GM12874 (cell line): ENCODE data around the gene GTPBP4.

ENCODE experiments used
- CTCF ChIP-seq: IDR thresholded peaks from 2 replicates; pipeline ENCODE4 v1.5.1; 2011; ENCODE audit warnings: low read depth, mild to moderate bottlenecking, control low read depth, low read length, moderate library complexity; ENCODE audit not compliant: insufficient read depth

The GTPBP4 gene

DNA sequence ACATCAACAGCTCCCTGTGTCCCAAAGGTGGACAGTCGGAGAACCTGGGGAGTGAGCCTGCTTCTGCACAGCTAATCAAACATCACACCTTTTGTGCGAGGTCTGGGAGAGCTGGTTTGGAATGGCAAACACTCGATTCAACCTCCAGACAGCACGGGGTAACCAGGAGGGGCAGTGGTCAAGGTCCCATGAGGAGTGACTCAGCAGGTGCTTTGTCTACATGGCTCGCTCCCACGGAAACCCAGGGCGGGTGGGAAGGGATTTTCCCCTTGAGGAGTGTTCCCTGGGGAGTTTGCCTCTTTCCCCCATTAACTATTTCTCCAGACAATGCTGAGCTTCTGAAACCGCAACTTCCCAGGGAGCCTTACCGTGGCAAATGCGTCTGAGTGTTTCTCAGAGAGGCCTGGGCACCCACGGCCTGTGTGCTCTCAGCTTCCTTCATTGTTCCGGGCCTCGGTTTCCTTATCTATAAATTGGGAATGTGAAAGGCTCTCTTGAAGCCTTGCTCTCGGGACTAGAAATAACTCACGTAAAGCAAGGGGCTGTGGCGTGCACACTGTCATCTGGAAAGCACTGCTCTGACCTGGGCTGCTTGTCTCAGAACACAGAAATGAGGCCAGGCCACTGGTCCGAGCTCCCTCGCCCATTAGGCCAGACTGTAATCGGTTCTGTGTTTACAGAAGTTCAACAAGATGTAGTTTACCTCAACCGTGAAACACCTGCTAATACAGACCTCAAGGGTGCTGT lies 14.0 kb upstream of the GTPBP4 start:
- TF ChIP-seq CTCF, result no peak

- TF ChIP-seq CTCF, result no peak
These were observed 13.5 kb upstream of the GTPBP4 start for GRCh38 chr10:974785-975074.

- TF ChIP-seq CTCF, result no peak
These were observed 11.9 kb upstream of the GTPBP4 start for GRCh38 chr10:976316-976715.

DNA sequence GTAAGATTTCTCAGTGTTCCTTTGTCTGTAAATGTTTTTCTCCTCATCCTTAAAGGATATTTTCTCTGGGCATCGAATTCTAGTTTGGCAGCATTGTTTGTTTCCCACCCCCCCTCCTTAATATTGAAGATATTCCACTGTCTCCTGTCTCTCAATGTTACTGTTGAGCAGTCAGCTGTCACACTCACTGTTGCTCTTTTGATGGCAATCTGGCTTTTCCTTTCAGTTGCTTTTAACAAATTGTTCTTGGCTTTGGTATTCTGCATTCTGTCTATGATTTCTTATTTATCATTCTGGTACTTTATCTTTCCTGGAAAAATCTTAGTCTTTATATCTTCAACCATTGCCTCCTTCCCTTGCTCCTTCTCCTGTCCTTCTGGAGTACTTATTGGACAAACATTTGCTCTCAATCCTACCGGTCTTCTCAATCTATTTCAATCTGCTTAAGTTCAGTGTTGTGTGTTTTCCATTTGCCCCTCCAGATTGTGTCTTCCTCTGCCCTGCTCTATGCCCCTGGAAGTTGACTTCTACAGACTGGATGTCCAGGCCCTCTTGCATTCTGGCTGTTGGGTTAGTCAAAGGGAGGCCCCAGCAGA lies 9.3 kb upstream of the GTPBP4 start:
- no peak for TF ChIP-seq CTCF

DNA sequence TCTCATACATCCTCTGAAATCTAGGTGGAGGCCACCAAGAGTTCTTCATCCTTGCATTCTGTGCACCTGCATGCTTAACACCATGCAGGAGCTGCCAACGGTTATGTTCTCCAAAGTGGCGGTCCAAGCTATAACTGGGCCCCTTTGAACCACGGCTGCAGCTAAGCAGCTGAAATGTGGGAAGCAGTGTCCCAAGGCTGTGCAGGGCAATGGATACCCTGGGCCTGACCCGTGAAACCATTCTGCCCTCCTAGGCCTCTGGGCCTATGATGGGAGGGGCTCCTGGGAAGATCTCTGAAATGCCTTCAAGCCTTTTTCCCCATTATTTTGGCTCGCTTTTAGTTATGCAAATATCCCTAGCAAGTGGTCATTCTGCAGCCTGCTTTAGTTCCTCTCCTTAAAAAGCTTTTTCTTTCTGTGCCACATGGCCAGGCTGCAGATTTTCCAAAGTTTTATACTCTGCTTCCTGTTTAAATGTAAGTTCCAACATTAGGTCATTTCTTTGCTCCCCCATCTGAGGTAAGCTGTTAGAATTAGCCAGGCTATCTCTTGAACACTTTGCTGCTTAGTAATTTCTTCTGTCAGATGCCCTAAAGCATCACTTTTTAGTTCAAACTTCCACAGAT lies 7.7 kb upstream of the GTPBP4 start:
- TF ChIP-seq CTCF, result no peak

GRCh38 chr10:983401-983800 lies 4.8 kb upstream of the GTPBP4 start:
- TF ChIP-seq CTCF, result no peak

GRCh38 chr10:983971-984655 lies 4.1 kb upstream of the GTPBP4 start:
- TF ChIP-seq CTCF, result no peak
